COLO829 (cell line): Measurements from ENCODE around the gene MANBA.
"Not testable (repeated sequence)": the region's sequence is repeated elsewhere in the genome, so short reads cannot be mapped to it uniquely, and the experiment has no call there.

ENCODE experiments used
- DNase-seq: peaks from one replicate; pipeline ENCODE4 v3.0.0; 2012; ENCODE audit warnings: low spot score

MANBA gene

DNA sequence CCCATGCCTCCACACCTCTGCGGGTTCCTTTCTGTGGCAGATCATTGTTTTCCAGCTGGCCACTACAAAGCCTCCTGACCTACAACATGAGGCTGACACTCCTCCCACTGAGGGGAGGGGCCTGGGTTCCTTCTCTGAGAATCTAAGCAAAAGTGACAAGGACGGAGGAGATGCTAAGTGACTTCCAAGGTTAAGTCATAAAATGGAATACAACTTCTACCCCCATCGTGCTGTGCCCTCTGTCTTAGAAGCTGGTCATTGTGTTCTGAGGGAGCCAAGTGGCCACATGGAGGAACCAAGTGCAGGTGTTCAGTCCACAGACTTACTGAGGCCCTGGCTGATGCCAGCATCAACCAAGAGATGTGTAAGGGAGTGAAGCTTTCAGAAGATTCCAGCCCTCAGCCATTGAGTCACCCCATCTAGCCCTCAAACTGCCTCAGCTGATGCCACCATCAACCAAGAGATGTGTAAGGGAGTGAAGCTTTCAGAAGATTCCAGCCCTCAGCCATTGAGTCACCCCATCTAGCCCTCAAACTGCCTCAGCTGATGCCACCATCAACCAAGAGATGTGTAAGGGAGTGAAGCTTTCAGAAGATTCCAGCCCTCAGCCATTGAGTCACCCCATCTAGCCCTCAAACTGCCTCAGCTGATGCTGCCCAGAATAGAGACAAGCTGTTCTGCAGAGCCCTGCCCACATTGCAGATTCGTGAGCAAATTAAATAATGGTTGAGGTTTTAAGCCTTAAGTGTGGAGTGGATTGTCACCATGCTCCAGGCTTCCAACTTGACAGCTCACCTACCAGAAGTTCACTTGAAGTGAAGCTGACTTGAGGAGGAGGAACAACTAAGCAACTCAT lies 140.8 kb downstream of the MANBA start:
- not testable (repeated sequence) for DNase-seq

DNA sequence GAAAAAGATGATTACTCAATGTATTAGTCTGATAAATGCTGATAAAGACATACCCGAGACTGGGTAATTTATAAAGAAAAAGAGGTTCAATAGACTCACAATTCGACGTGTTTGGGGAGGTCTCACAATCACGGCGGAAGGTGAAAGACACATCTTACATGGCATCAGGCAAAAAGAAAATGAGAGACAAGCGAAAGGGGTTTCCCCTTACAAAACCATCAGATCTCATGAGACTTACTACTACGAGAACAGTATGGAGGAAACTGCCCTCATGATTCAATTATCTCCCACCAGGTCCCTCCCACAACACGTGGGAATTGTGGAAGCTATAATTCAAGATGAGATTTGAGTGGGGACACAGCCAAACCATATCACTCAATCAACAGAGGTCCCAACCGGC lies 141.7 kb downstream of the MANBA start:
- DNase-seq, result not testable (repeated sequence)

DNA sequence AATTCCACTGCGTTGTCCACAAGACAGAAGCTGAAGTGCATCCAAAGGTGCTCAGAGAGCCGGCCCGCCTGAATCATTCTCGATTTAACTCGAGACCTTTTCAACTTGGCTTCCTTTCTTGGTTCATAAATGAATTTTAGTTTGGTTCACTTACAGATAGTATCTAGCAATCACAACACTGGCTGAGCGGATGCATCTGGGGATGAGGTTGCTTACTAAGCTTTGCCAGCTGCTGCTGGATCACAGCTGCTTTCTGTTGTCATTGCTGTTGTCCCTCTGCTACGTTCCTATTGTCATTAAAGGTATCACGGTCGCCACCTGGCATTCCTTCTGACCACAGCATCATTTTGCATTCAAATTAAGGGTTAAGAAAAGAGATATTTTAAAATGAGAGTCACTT lies 144.1 kb downstream of the MANBA start:
- DNase-seq, result no peak

DNA sequence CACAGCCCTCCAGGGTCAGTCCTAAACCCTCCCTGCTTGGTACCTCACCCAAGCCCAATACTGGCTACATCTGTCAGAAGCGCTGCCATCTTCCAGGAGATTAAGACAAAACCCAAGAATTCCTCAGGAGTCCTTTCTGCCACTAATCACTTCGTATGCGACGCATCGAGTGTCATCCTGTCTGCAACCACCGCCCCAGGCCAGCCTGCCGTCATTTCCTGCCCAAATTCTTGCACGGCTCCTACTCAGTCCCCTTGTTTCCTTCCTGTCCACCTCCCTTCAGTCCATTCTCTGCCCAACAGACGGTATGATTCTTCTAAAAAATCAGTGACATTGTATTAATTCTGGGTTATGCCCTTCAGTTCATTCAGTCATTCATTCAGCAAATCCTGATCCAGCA lies 146.0 kb downstream of the MANBA start:
- no peak for DNase-seq

DNA sequence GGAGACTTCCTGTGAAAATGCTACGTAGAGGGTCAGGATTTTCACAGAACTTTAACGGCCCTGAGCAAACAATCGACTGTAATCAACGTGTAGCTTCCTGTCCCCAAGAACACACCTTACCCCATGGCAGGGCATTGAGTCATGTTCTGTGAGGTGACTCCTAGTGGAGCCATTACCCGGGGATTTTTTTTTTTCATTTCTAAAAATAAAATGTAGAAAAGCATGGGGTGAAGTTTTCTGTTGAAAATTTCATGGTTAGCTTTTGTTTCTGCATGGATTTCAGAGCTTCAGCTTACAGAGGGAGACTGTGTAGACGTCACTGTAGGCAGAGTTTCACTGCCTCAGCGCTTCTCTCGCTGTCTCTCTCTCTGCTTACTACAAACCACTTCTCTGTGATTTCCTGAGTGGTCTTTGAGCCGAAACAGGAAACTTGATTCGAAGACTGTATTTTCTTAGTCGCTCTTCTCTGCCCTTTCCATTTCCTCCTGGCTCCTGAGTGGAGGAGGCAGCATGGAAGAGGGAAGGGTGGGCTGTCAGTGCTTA lies 147.9 kb downstream of the MANBA start:
- no peak for DNase-seq

DNA sequence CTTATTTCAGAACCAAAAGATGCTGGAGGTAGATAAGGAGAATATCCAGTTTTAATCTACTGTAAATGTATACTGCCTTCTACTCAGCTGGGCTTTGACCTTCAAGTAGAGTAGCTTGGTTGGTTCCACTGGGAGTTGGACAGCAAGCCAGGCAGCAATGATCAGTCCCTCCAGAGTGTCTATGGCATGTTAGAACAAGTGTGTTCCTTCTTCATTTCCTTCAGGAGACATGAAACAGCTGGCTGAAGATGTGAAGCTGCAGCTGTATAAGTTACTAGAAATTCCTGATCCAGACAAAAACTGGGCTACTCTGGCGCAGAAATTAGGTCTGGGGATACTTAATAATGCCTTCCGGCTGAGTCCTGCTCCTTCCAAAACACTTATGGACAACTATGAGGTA lies 148.6 kb downstream of the MANBA start:
- no peak for DNase-seq

DNA sequence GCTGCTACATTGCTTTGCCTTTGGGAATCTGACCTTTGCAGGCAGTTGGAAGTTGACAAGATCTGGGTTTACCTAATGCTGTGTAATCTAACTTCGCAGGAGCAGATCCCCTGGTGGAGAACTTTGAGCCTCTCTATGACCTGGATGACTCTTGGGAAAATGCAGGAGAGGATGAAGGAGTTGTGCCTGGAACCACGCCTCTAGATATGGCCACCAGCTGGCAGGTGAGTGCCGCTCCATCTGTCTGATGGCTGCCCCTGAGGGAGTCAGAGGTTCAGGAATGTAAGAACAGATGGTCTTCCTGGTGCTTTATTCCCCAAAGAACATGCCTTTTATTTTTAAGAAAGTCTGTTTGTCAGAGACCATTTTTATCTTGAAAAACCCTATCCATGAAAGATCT lies 150.3 kb downstream of the MANBA start:
- DNase-seq, result no peak

DNA sequence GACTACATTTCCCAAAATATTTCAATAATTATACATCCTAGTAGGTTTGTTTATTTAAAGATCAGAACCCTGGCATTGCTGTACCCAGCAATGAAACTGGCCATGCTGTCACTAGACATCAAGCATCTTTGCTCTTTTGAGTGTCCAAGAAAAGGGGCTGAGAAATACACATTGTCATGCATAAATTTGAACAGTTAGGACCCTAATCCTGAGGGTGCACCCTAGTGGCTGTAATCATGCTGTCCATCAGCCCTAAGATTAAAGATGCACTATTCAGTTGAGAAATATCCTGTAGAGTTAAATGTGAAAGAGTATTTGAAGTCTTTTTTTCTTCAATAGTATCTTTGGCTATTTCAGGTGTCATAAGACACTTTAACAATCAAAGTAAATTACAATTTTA lies 150.8 kb downstream of the MANBA start:
- peak; percentile 41 for DNase-seq

DNA sequence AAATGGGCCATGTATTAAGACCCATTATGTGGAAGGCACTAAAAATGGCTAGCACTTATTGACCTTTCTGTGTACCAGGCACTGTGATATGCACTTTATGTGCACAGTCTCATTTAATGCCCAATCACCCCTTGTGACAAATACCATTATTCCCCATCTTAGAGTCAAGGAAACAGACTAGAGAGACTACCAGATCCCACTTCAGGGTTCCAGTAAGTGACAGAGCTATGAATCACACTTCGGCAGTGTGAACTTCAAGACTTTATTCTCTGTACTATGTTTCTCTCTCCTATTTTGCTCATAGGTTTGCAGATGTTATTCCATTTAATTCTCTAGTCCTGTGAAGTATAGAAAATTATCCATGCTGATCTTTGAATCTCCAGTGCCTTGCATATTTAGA lies 152.6 kb downstream of the MANBA start:
- DNase-seq, result no peak

DNA sequence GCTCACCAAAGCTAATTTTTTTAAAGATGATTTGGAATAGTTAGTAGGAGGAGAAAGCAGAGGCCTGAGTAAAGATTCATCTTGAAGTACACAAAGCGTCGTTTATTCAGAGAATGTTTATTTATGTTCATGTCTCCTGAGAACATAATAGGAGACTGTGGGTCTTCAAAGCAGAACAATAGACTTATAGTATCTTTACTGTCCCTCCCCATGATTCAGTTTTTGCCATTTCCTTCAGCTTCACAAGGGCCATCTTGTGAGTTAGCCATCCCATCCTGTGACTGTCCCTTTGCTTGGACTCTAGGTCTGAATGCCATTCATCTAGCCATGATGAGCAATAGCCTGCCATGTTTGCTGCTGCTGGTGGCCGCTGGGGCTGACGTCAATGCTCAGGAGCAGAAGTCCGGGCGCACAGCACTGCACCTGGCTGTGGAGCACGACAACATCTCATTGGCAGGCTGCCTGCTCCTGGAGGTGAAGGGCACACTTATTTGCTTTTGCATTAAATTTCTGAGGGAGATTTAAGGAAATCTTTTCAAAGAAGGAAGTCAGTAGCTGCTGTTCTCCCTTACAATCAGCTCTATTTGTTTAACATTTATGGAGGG lies 153.8 kb downstream of the MANBA start:
- peak; percentile 91 for DNase-seq

DNA sequence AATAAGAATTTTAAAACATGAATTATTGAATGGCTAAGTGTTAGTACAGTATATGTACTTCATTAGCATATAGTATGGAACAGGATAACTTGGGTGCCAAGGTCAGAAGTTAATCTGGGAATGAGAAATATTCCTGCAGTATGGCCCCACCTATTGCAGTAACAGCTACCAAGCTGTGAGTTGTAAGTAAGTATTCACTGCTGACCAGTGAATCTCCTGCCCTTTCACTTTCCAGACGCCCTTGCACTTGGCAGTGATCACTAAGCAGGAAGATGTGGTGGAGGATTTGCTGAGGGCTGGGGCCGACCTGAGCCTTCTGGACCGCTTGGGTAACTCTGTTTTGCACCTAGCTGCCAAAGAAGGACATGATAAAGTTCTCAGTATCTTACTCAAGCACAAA lies 154.5 kb downstream of the MANBA start:
- DNase-seq, result peak; percentile 51

DNA sequence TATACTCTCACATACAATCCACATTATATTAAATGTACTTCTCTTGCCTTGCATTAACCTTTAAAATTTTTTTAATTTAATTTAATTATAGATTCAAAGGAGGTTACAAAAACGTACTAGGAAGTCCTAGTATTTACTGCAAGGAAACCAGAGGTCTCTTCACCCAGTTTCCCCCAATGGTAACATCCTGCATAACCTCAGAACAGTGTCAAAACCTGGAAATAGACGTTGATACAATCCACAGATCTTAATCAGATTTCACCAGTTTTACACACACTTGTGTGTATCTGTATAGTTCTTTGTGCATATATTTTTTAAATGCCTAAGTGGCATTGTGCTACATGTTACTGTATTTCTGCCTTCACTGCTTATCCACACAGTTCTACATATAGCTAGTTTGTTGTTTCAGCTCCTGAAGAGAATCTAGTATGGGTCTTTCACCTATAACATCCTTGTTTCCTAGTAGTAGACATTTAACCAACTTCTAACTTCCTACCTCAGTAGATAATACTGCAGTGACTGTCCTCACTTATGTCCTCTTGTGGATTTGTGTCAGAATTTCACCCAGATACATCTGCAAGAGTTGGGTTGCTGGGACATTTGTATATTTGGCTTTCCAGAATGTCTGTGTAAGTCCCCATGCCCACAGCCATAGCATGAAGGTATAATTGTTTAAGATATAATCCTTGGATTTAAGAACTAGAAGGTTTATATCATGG lies 156.4 kb downstream of the MANBA start:
- no peak for DNase-seq

DNA sequence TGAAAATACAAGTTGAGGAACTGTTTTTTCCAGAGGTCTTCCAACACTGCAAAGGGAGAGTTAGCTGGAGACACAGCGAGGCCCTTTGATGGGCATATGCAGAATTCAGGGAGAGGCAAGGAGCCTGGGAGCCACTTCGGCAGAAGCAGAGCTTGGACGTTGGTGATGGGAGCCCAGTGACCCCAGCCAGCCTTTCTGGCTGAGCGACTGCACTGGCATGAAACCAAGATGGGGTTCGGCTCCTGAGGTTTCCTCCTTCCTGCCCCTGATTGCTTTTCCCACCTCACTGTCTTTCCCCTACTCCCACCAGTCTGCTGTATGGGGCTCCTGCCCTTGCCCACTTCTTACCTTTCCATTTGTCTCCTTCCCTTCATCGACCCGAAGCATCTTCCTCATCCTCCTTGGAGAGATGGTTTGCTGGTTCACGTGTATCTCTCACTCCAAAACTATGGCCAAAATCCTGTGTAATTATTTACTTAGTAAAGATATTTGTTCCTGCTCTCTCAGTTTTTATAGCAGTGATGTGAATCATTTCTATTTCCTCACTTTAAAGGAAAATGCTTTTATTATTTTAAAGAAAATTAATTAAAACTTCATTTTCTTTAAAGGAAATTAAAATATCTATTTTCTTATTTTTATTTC lies 159.1 kb downstream of the MANBA start:
- no peak for DNase-seq

DNA sequence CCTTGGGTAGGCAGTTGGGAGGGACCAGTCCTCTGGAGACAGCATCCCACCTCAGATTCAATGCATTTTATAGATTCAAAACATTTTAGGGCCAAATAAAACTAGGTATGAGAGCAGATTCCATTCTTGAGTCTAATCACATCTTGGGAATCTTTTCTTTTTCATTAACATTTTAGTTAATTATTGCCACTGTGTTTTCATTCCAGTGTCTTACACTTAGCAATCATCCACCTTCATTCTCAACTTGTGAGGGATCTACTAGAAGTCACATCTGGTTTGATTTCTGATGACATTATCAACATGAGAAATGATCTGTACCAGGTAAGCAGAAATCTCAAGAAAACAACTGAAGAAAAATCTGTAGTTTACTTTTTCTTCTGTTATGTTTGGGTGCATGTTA lies 160.1 kb downstream of the MANBA start:
- DNase-seq, result no peak

DNA sequence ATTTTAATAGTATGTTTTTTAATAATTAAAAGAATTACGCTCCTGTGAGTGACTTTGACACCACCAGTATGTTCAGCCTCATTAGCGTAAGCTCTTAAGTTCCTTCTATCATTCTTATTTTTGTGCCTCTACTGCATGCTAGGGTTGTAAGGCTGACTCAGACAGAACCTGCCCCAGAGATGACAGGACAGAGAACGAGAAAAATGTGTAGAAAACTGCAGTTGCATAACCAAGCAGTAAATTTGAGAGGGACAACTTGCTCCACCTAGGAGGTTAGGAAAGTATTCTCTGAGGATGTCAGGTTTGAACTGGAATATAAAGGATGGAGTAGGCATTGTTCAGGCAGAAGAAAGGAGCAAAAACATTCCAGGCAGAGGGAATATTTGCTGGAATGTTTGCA lies 160.9 kb downstream of the MANBA start:
- no peak for DNase-seq

DNA sequence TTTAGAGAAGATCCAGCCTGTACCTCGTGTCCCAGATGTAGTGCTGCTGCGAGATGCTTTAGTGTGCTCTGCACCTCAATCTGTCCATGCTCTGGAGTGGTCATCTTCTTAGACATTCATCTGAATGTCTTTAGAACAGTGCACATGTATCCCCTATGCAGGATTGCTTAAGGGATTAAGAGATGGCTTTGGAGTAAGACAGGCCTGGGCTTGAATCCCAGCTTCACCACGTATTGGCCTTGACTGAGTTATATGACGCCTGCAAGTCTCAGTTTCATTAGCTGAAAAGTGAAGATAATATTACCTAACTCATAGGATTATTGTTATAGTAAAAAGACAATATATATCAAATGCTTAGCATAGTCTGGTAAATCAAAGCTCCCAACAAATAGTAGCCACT lies 161.3 kb downstream of the MANBA start:
- no peak for DNase-seq

DNA sequence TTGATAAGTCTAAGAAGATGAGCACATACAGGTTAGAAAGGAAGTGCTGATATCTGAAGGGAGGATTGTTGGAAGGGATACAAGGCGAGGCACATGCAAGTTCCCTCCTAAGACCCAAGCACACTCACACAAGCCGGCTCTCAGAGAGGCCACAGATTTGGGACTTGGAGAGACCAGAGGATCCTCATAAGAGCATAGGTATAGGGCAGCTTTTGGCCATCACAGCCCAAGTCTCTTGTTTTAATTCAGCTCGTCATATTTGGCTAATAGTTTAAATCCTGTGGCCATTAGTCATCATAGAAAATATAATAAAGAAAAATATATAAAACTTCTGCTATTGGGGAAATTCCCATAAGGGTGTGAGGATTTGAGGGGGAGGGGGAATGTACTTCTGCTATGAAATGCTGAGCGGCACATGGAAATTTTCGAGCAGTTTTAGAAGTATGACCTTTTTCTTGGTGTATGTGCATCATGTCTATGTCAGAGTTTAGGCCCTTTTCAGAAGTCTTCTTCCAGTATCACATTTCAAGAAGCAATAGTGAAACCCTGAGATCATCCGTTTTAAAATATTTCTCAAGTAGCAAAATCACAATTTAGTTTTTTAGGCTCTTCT lies 161.9 kb downstream of the MANBA start:
- no peak for DNase-seq

DNA sequence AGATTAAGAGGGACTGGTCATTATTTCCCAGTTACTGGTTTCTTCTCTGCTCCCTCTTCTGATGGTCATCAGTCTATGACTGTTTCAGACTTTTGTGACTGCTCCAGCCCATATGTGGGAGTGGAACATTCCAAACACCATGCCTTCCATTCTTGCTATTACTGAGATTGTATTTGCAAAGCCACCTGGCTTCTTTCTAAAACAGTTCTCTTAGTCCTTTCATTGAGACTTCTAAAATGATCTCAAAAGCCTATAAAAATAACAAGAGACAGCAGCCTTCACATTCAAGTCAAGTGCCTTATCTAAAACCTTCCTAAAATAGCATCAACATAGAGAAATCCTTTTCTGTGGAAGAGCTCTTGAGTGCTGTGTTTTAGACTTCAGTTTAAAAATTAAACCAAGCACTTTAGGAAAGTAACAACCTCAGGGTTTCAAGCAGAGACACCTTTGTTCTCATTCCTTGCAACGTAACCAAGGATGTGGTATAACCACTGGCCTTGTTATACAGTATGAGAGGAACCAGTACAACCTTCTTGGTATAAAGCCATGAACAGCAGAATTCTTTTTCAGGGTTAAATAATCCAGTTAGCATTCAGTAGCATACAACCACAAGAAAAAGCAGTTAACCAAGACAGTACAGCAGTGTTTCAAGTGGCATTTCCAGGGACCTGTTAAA lies 162.5 kb downstream of the MANBA start:
- DNase-seq, result no peak

DNA sequence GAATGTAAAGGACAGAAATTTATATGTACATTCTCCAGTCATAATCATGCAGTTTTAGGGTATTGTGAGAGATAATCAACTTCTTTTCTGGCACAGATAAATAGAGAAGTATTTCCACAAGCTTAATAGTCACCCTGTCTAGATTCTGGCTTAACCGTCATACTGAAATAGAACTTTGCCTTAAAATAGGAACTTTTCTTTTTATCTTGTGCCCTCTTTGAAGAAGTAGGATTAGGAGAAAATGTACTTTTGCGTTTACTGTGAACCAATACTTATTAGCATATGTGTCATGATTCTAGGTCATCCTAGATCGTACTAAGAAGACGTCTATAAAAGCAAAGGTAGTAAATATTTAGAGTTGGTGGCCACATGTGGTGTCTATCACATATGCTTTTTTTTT lies 164.2 kb downstream of the MANBA start:
- DNase-seq, result no peak

DNA sequence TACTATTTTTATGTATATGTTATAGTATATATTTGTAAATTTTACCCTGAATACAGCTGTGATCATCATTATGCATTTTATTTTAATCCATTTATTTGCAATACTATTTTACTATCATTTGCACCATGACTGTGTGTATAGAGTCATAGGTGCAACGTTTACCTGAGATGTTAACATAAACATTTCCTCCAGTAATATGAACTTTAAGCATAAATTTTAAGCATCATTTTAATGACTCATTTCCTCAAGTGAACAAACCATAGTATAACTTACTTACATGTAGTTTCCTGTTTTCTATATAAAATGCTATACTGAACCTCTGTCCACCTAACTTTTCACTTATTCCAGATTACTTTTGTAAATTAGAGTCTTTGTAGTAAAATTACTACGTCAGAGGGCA lies 166.8 kb downstream of the MANBA start:
- DNase-seq, result no peak

DNA sequence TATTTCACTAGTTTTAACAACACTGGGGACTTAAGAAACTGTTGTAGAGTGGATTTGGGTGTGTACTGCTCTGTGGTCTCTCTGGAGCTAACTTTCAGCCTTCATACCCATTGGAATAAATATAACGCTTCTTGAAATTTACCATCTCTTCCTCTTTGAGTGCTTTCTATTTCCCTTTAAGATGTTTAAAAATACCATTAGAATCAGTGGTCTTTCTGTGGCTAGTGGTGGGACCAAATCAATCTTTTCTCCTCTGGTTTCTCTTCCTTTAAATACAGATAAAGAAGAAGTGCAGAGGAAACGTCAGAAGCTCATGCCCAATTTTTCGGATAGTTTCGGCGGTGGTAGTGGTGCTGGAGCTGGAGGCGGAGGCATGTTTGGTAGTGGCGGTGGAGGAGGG lies 167.6 kb downstream of the MANBA start:
- no peak for DNase-seq
